Panc1 (cell line): ENCODE data around the gene GRIP1.

Experiments
- CTCF ChIP-seq: fragments of 450-650 bp; IDR thresholded peaks from 2 replicates; pipeline ENCODE4 v1.5.1; 2017; ENCODE audit warnings: mild to moderate bottlenecking
- POLR2AphosphoS5 ChIP-seq: IDR thresholded peaks from 2 replicates; pipeline ENCODE4 v1.6.1; 2012; ENCODE audit warnings: mild to moderate bottlenecking, low read depth, low read length, moderate library complexity
- REST ChIP-seq, 2 experiments: IDR thresholded peaks; 2 replicates each; pipeline ENCODE4 v1.6.1; 2011 to 2012; ENCODE audit warnings: low read depth in 2 of 2, control low read depth in 1 of 2, low read length in 1 of 2, mild to moderate bottlenecking in 1 of 2, moderate library complexity in 1 of 2; ENCODE audit not compliant: insufficient read depth in 1 of 2
- SIN3A ChIP-seq: IDR thresholded peaks from 2 replicates; pipeline ENCODE4 v1.6.1; 2012; ENCODE audit warnings: low read depth, mild to moderate bottlenecking, low read length, moderate library complexity, borderline replicate concordance; ENCODE audit not compliant: insufficient read depth
- TCF7L2 ChIP-seq: IDR thresholded peaks from 2 replicates; pipeline ENCODE4 v1.6.1; 2011; ENCODE audit warnings: mild to moderate bottlenecking, low read depth, low read length, inconsistent platforms

DNA sequence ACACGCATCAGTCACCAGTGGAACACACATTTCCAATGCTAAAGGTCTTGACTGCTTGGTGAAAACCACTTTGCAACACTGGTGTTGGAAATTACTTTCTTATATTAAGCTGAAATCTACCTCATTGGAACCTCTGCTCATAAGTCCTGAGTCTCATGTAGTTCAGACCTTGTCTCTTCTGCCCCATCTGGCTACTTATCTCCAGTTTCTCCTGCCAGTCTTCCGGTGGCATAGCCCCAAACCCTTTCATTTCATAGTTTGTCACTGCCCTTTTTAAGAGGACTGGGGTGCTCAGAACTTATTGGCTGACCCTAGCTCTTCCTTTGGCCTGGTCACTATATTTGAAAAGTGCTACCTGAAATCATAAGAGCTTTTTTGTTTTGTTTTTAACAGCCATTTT, 332.9 kb downstream of the GRIP1 start:
- no peak for TF ChIP-seq CTCF
- no peak for TF ChIP-seq TCF7L2
- no peak for TF ChIP-seq POLR2AphosphoS5
- TF ChIP-seq SIN3A = no peak
- TF ChIP-seq REST (IDR thresholded peaks at IDR 0.05; ENCODE audit: insufficient read depth in 1 of 2, low read depth in 2 of 2, low read length in 1 of 2) = no peak
